Astrocyte (in vitro differentiated cells and primary cell): ENCODE results near the gene TAPBP. TPM values are rescaled to one million over a fixed set of nuclear protein-coding genes. Genes with fewer than 3 reads are reported as not detected.
A peak's percentile ranks its signal among the peaks of the same experiment; 100 is the strongest.

ENCODE experiments used
- DNase-seq: peaks from one replicate; pipeline ENCODE4 v3.0.0-alpha.2; 2010; ENCODE audit warnings: low read depth
- FAIRE-seq: peaks from 2 replicates; lab custom pipeline; 2011; peaks lifted over from hg19 to GRCh38; lab: Jason Lieb, UNC
- H2AFZ ChIP-seq: 2 replicates; pipeline ENCODE4 v1.6.0; 2012; ENCODE audit warnings: low read depth, low read length, inconsistent platforms
- H3K27ac ChIP-seq: 2 replicates; pipeline ENCODE4 v1.5.1; 2011; ENCODE audit warnings: low read depth, low read length, inconsistent platforms
- H3K27me3 ChIP-seq: 2 replicates; pipeline ENCODE4 v1.6.0; 2011; ENCODE audit warnings: low read length, inconsistent platforms; ENCODE audit not compliant: insufficient read depth
- H3K36me3 ChIP-seq: 2 replicates; pipeline ENCODE4 v1.5.1; 2011; ENCODE audit warnings: low read length, inconsistent platforms; ENCODE audit not compliant: insufficient read depth
- H3K4me1 ChIP-seq: 2 replicates; pipeline ENCODE4 v1.5.1; 2011; ENCODE audit warnings: low read length, inconsistent platforms; ENCODE audit not compliant: insufficient read depth
- H3K4me2 ChIP-seq: 2 replicates; pipeline ENCODE4 v1.6.0; 2012; ENCODE audit warnings: low read length, inconsistent platforms
- H3K4me3 ChIP-seq: 2 replicates; pipeline ENCODE4 v1.5.1; 2011; ENCODE audit warnings: low read depth, mild to moderate bottlenecking, low read length, inconsistent platforms; ENCODE audit not compliant: insufficient read depth
- H3K79me2 ChIP-seq: 2 replicates; pipeline ENCODE4 v1.6.0; 2012; ENCODE audit warnings: mild to moderate bottlenecking, low read length, inconsistent platforms; ENCODE audit not compliant: insufficient read depth
- H3K9ac ChIP-seq: 2 replicates; pipeline ENCODE4 v1.6.0; 2012; ENCODE audit warnings: mild to moderate bottlenecking, low read length, inconsistent platforms
- H3K9me3 ChIP-seq: 2 replicates; pipeline ENCODE4 v1.5.1; 2012; ENCODE audit warnings: low read depth, mild to moderate bottlenecking, low read length, inconsistent platforms; ENCODE audit not compliant: insufficient read depth
- H4K20me1 ChIP-seq: 2 replicates; pipeline ENCODE4 v1.6.0; 2012; ENCODE audit warnings: low read length, inconsistent platforms; ENCODE audit not compliant: insufficient read depth
- H3K27ac Mint-ChIP-seq: one replicate; pipeline ENCODE4 v1.8.0; 2021; ENCODE audit warnings: mild to moderate bottlenecking, mixed read lengths; ENCODE audit not compliant: unreplicated experiment
- H3K27me3 Mint-ChIP-seq: one replicate; pipeline ENCODE4 v1.8.0; 2021; ENCODE audit warnings: low read depth, mixed read lengths; ENCODE audit not compliant: unreplicated experiment
- H3K36me3 Mint-ChIP-seq: one replicate; pipeline ENCODE4 v1.8.0; 2021; ENCODE audit warnings: low read depth, mixed read lengths; ENCODE audit not compliant: unreplicated experiment
- H3K4me1 Mint-ChIP-seq: one replicate; pipeline ENCODE4 v1.8.0; 2021; ENCODE audit warnings: low read depth, mixed read lengths; ENCODE audit not compliant: unreplicated experiment
- H3K4me3 Mint-ChIP-seq: one replicate; pipeline ENCODE4 v1.8.0; 2021; ENCODE audit warnings: mild to moderate bottlenecking, moderate library complexity, mixed read lengths; ENCODE audit not compliant: unreplicated experiment
- H3K9me3 Mint-ChIP-seq: one replicate; pipeline ENCODE4 v1.8.0; 2021; ENCODE audit warnings: mild to moderate bottlenecking, mixed read lengths; ENCODE audit not compliant: unreplicated experiment
- EZH2 ChIP-seq: IDR thresholded peaks from 2 replicates; pipeline ENCODE4 v1.6.1; 2012; ENCODE audit warnings: mild to moderate bottlenecking, low read length, inconsistent platforms; ENCODE audit not compliant: insufficient read depth
- total RNA-seq: library from RNA; stranded (reverse); gene quantifications from 2 replicates; pipeline ENCODE4 v1.2.1, GENCODE V29; 2021
- TF ChIP-seq, protein P1 (sequence below): IDR thresholded peaks from 2 replicates; pipeline ENCODE4 v1.5.1; 2011; ENCODE audit warnings: low read depth, mild to moderate bottlenecking, inconsistent platforms, low read length, moderate library complexity; ENCODE audit not compliant: insufficient read depth

The TAPBP gene
- total RNA-seq, 1 donor from 2014 or later: 128 TPM

GRCh38 chr6:33296797-33297405, 17.0 kb downstream of the TAPBP start:
- H3K27me3 Mint-ChIP-seq: no peaks in the 10 kb centered on the region
- no peak for FAIRE-seq
- H3K9ac ChIP-seq: peak overlapping the region; percentile 92
- H3K4me1 Mint-ChIP-seq: peaks cover 7% of the 10 kb centered on the region
- H3K4me3 Mint-ChIP-seq: peak overlapping the region; percentile 97
- no peaks in the 10 kb centered on the region for H3K27me3 ChIP-seq
- peak overlapping the region; percentile 54 for H2AFZ ChIP-seq
- H3K4me2 ChIP-seq: peak overlapping the region; percentile 99
- H3K4me3 ChIP-seq: peak overlapping the region; percentile 80
- H3K36me3 Mint-ChIP-seq: peaks cover 9% of the 10 kb centered on the region
- H3K36me3 ChIP-seq: peaks cover 6% of the 10 kb centered on the region
- no peak for DNase-seq
- no peak overlapping the region for H3K27ac ChIP-seq
- peaks cover 8% of the 10 kb centered on the region for H3K4me1 ChIP-seq
- H3K27ac Mint-ChIP-seq: no peak overlapping the region
- no peaks in the 10 kb centered on the region for H3K9me3 Mint-ChIP-seq
- no peaks in the 10 kb centered on the region for H3K9me3 ChIP-seq
- H3K79me2 ChIP-seq: peaks cover 26% of the 10 kb centered on the region
- no peak for TF ChIP-seq EZH2
- TF ChIP-seq, protein P1, sequence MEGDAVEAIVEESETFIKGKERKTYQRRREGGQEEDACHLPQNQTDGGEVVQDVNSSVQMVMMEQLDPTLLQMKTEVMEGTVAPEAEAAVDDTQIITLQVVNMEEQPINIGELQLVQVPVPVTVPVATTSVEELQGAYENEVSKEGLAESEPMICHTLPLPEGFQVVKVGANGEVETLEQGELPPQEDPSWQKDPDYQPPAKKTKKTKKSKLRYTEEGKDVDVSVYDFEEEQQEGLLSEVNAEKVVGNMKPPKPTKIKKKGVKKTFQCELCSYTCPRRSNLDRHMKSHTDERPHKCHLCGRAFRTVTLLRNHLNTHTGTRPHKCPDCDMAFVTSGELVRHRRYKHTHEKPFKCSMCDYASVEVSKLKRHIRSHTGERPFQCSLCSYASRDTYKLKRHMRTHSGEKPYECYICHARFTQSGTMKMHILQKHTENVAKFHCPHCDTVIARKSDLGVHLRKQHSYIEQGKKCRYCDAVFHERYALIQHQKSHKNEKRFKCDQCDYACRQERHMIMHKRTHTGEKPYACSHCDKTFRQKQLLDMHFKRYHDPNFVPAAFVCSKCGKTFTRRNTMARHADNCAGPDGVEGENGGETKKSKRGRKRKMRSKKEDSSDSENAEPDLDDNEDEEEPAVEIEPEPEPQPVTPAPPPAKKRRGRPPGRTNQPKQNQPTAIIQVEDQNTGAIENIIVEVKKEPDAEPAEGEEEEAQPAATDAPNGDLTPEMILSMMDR: no peak
- H4K20me1 ChIP-seq: peaks cover 18% of the 10 kb centered on the region

DNA sequence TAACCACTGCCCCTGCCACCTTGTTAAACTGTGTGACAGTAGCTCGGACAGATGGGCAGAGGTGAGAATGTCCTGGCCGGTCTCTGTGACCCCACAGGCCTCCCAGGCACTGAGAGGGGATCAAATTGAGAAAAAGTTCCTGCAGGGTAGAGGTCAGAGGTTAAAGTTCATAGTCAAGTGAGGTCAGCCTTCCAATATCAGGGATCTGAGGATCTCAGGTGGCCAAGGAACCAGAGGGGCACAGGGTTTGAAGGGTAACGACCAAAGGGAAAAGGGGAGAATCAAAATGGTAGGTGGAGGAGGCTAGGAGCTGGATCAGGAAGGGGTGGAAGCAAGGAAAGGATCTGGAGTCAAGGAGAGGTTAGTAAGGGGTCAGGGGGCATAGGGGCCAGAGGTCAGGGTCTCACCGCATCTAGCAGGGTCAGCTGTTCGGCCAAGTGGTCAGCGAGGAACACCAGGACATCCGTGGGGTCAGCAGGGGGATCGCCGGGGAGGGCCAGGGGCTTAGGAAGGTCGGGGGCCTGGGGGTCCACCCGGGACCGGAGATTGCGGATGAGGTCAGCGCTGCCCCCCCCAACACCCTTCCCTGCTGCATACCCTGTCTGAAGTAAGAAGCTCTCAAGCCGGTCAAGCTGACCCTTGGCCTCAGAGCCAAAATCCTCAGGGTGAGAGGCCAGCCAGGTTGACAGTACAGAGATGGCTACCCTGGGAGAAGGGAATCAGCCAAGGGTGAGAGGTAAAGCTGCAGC, 18.1 kb downstream of the TAPBP start:
- Mint-ChIP-seq H3K4me1 (peaks cover 12% of the 10 kb centered on the region), H3K4me3 (peak overlapping the region; percentile 77), H3K36me3 (peaks cover 7% of the 10 kb centered on the region), H3K9me3 (no peaks in the 10 kb centered on the region), H3K27ac (no peak overlapping the region), H3K27me3 (no peaks in the 10 kb centered on the region)
- peaks cover 14% of the 10 kb centered on the region for H4K20me1 ChIP-seq
- H3K9me3 ChIP-seq: no peaks in the 10 kb centered on the region
- no peak overlapping the region for H2AFZ ChIP-seq
- peaks cover 26% of the 10 kb centered on the region for H3K79me2 ChIP-seq
- H3K27ac ChIP-seq: no peak overlapping the region
- no peaks in the 10 kb centered on the region for H3K27me3 ChIP-seq
- no peak overlapping the region for H3K9ac ChIP-seq
- FAIRE-seq (no peak), DNase-seq (no peak)
- H3K4me3 ChIP-seq: no peak overlapping the region
- no peak overlapping the region for H3K4me2 ChIP-seq
- H3K4me1 ChIP-seq: peaks cover 8% of the 10 kb centered on the region
- no peak for TF ChIP-seq EZH2
- TF ChIP-seq, protein P1: no peak
- H3K36me3 ChIP-seq: peaks cover 12% of the 10 kb centered on the region
